GOT3 (cell line): ENCODE results near the gene PHF11.
"Not testable (repeated sequence)": the region's sequence is repeated elsewhere in the genome, so short reads cannot be mapped to it uniquely, and the experiment has no call there.

Experiments used
- DNase-seq: peaks from one replicate; lab custom pipeline; 2025; ENCODE audit warnings: mixed read lengths; lab: John Stamatoyannopoulos, UW

The PHF11 gene

DNA sequence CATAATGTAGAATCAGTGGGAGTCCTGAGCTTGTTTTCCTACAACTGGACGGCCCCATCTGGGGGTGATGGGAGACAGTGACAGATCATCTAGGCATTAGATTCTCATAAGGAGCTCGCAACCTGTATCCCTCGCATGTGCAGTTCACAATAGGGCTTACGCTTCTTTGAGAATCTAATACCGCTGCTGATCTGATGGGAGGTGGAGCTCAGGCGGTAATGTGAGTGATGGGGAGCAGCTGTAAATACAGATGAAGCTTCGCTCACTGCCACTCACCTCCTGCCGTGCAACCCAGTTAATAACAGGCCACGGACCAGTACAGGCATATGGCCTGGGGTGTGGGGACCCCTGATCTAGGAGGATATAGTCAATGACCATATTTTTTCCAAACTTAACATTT lies 50.8 kb downstream of the PHF11 start:
- no peak for DNase-seq

DNA sequence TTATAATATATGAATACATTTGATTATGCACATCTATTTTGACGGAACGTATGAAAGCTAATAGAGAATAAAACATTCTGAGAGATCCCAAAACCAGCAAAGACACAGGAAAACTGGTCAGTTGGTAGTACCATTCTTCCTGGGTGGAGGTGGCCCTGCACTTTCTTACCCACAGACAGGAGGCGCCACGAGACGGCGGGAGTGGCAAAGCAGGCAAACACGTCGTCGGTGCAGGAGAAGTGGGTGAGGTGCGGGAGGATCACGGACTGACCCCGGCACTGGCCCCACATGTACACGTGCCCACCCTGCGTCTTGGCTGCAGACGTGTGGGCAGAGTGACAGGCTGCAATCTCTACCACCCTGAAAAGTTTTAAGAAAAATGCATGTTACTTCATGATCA lies 53.5 kb downstream of the PHF11 start:
- DNase-seq, result no peak

DNA sequence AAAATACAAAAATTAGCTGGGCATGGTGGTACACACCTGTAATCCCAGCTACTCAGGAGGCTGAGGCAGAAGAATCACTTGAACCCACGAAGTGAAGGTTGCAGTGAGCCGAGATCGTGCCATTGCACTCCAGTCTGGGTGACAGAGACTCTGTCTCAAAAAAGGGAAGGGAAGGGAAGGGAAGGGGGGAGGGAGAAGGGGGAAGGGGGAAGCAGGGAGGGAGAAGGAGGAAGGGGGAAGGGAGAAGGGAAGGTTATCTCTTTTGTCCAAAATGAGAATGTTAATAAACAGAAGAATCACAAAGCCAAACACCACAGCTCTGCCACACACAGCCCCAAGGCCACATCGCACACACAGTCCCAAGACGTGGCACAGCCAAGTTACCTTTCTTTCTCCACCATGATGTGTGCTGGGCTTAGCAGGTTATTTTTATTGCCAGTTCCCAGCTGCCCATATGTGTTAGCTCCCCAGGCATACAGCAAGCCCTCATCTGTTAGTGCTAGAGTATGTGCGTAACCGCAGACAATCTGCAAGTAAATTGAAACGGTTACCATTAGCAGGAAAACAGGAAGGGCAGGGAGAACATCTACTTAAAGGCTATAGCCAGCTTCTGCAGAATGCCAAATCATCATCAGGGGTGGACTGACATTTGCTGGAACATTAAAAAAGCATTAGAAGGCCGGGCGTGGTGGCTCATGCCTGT lies 55.3 kb downstream of the PHF11 start:
- DNase-seq, result no peak

DNA sequence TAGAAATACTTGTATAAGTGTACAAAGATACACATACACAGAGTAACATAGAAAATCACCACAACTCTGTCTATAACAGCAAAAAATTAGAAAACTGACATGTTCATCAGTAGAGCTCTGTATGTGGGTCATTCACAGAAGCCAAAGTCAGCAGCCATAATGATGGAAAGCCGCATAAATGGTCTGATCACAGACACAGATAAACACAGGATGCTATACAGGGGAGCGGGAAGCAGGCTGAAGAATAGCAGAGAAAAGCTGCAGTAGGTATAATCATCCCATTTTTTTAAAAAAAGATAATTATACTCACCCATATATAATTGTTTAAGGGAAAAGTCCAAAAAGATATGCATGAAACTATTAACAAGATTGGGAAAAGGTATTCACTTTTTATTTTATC lies 58.1 kb downstream of the PHF11 start:
- no peak for DNase-seq

DNA sequence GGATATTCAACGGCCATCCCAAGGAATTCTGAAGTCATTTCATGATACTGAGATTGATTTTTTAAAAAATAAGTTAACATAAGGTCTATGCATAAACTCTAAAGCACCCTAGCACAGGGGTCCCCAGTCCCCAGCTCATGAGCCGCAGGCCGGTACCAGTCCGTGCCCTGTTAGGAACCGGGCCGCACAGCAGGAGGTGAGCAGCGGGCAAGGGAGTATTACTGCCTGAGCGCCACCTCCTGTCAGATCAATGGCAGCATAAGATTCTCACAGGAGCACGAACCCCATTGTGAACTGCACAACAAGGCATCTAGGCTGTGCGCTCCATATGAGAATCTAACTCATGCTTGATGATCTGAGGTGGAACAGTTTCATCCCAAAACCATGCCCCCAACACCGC lies 58.6 kb downstream of the PHF11 start:
- no peak for DNase-seq

DNA sequence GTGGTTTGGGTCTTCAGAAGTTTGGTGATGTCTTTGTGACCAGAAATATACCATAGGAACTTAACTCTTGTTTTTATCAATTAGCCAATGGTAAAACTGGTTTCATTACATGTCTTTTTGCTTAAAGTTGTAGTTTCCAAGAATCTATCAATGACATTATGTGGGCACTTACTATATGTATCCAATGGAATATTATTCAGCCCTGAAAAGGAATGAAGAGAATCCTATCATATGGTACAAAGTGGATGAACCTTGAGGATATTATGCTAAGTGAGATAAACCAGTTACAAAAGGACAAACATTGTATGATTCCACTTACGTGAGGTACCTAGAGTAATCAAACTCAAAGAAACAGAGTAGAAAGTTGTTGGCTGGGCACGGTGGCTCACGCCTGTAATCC lies 63.3 kb downstream of the PHF11 start:
- DNase-seq, result no peak

DNA sequence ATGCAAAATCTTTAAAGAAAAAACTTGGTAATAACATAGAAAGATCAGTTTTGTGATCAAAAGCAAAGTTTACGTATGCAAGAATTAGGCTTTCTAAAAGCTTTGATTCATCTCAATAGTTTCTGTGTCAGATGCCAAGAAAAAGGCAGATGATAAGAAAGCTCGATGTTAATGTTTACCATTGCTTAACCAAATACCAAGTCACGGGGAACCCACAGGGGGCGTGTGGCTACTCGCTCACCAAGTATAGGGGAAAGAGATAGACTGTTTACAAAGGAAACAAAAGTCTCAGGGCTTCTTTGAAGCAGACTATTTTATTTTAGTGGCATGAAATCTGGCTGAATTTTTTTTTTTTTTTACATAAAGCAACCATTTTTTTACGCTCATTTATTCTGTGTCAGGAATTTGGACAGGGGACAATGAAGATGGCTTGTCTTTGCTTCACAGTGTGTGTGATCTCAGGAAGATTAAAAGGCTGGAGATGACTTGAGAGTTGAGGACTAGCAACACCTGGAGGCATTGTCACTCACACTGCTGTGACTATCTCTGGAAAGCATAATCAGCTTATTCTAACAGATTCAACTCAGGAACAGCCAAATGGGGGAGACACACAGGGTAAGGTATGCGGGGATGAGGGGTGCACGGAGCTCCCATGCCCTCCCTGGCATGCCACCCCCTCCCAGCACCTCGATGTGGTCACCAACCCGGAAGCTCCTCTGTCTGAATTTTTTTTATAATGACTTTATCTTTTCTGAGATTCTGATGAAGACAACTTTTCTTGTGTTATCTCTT lies 64.7 kb downstream of the PHF11 start:
- DNase-seq, result no peak

DNA sequence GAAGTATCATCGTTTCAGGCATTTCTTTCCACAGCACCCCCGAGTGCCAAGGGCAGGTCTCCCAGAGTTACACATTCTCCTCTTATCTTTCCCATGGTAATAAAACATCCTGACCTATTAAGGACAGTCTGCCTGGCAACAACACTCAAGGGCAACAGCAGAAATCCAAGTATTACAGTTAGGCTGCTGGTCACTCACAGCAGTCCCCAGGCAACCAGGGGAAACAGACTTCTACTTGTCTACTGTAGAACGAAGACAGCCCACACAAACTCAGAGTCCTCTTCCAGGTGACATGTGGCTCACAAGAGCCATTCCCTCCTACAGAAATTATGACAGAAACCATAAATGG lies 65.3 kb downstream of the PHF11 start:
- DNase-seq, result no peak

DNA sequence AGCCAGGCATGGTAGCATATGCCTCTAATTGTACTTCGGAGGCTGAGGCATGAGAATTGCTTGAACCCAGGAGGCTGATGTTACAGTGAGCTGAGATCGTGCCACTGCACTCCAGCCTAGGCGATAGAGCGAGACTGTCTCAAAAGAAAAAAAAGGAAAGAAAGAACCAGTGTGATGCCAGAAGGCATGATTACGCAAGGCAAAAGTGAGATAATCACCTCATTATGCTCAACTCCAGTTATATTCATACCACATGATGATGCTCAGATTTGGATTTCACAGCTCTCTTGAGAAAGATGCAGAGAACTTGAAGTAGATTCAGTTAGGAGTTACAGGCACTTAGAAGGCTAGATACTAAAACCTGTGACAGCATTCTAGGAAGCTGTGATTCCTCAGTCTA lies 67.8 kb downstream of the PHF11 start:
- DNase-seq, result no peak

DNA sequence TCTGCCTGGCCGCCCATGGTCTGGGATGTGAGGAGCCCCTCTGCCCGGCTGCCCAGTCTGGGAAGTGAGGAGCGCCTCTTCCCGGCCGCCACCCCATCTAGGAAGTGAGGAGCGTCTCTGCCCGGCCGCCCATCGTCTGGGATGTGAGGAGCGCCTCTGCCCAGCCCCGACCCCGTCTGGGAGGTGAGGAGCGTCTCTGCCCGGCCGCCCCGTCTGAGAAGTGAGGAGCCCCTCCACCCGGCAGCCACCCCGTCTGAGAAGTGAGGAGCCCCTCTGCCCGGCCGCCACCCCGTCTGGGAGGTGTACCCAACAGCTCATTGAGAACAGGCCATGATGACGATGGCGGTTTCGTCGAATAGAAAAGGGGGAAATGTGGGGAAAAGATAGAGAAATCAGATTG lies 69.7 kb downstream of the PHF11 start:
- not testable (repeated sequence) for DNase-seq

DNA sequence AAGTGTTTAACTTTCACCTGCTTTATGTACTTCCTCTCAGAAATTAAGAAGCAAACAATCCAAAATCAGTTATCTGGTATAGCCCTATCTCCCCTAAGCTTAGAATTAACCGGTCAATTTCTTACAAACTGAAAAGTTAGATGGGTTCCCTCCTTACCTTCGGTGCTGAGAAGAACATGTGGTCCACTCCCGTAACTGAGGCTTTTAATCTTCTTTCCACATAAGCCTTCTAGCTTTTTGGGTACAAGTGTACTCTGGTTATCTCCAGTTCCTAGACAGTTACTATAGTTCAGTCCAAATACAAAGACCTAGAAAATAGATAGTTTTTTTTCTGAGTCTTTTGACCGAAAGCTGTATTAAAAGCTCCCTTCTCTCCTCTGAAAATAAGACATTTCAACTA lies 70.7 kb downstream of the PHF11 start:
- DNase-seq, result no peak

DNA sequence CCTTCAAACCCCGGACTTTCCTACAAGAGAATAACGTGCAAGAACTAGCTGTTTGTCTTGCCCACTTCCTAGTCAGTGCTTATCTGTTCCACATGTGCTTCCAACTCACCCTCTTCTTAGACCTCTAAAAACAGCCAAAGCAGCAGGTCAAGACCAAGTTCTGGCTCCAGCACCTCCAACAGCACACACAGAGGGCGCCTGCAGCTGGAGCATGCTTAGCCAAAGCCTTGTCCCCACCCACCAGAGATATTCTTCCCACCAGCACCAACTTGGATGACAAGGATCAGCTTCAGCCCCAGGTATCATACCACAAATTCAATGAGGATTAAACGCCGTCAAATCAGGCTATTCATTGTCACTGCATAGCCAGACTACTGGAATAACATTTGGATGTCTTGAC lies 71.7 kb downstream of the PHF11 start:
- no peak for DNase-seq

DNA sequence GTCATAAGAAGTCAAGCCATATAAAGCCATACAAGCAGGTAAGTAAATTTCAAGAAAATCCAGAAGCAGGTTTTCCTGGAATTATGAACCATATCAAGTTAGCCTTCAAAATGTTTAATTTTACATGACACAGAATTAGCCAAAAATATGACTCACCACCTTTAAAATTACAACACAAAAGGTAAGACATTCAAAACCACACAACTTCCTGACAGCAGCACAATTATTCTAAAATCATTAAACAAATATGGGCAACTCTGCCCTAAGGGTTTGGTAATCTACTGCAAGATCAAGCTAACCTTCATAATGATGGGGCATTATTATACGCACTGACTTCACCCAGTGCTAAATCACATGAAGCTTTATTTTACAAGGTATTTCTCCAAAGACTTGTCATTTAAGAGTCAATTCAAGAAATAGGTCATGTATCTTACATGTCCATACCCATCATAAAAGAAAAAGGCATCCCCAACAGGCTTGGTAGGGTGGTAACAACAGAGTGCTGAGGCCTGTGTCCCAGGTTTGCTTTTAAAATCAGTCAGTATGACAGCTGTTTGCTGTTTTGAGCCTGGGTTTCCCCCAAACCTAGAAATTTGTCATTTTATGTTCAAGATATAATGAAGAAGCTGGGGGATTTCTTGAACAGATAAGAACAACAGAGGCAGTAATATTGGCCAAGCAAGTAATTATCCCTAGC lies 74.4 kb downstream of the PHF11 start:
- DNase-seq, result no peak

DNA sequence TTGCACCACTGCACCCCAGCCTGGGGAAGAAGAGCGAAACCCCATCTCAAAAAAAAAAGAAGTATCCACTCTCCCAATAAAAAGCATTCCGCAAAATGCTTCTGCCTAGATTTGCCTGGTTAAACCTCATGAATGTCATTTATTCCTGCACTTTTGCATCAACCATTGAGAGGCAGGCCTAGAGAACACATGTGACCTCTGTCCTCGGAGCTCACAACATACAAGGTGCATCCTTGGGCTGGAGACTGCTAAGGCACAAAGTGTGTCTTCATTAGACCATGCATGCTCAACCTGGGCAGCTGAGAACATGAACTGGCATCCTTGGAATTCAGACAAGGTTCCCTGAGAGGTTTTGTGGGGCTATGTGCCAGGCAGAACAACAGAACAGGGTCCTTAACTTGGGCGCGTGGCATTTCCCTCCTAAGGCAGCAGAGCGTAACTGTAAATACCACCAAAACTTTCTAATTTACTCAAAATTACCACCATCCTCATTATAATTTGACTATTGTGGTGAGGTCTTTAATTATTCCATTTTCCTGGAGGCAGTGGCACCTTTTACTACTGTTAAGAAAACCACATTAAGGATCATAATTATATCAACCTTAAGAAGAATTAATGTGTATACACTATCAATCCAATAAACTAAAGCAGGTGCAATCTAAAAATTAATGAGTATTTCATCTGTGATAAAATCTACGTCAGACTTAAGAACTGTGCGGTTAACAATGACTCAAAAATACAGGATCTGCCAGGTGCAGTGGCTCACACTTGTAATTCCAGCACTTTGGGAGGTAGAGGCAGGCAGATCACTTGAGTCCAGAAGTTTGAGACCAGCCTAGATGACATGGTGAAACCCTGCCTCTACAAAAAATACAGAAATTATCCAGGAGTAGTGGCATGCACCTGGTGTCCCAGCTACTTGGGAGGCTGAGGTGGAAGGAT lies 75.8 kb downstream of the PHF11 start:
- DNase-seq, result no peak
